ENCODE data around the gene ADAM8. TPM values are rescaled to one million over a fixed set of nuclear protein-coding genes. Genes with fewer than 3 reads are reported as not detected.

Gene ADAM8
- total RNA-seq, 1 experiment from 2014 or later = 16.8 TPM

- no peaks in the 10 kb centered on the region for H3K36me3 Mint-ChIP-seq (ENCODE audit: insufficient read depth, unreplicated experiment)
- TF ChIP-seq CTCF (IDR thresholded peaks at IDR 0.05; ENCODE audit: insufficient read depth in 1 of 2, low read depth in 1 of 2, low read length in 1 of 2, severe bottlenecking in 1 of 2, unreplicated experiment in 1 of 2) = no peak
- no TSS peak for BruUV-seq (replicated peaks)
- no peak overlapping the region for H3K4me3 ChIP-seq (ENCODE audit: low read depth, low read length)
- H3K27me3 Mint-ChIP-seq (ENCODE audit: insufficient read depth, unreplicated experiment) = no peaks in the 10 kb centered on the region
- no peaks in the 10 kb centered on the region for H3K4me1 ChIP-seq
- no peaks in the 10 kb centered on the region for H3K9me3 Mint-ChIP-seq (ENCODE audit: unreplicated experiment)
- no peak for DNase-seq
- intact Hi-C loops (cut with micrococcal nuclease; ENCODE audit: unreplicated experiment) = no loop called here
- no peak overlapping the region for H3K27ac Mint-ChIP-seq (ENCODE audit: unreplicated experiment)
- no peaks in the 10 kb centered on the region for H3K9me3 ChIP-seq
- H3K36me3 ChIP-seq (ENCODE audit: control insufficient read depth, insufficient read depth, low read length) = no peaks in the 10 kb centered on the region
- no peaks in the 10 kb centered on the region for H3K4me1 Mint-ChIP-seq (ENCODE audit: low read depth, unreplicated experiment)
- ChIA-PET POLR2A (no interaction called here), CTCF (interaction anchor here (0.5 kb wide), 1 partner anchor 9 kb away, joined by 3 read pairs; no protein-coding TSS in a partner anchor)
- H3K4me3 Mint-ChIP-seq (ENCODE audit: unreplicated experiment) = no peak overlapping the region
- H3K27me3 ChIP-seq (replicated peaks; ENCODE audit: control insufficient read depth, insufficient read depth, low read length) = no peaks in the 10 kb centered on the region
These were observed 8.1 kb downstream of the ADAM8 start for GRCh38 chr10:133268532-133268931.

- no peaks in the 10 kb centered on the region for H3K36me3 ChIP-seq (ENCODE audit: control insufficient read depth, insufficient read depth, low read length)
- Mint-ChIP-seq H3K27me3 (ENCODE audit: insufficient read depth, unreplicated experiment) (no peaks in the 10 kb centered on the region), H3K27ac (ENCODE audit: unreplicated experiment) (no peak overlapping the region), H3K9me3 (ENCODE audit: unreplicated experiment) (no peaks in the 10 kb centered on the region), H3K36me3 (ENCODE audit: insufficient read depth, unreplicated experiment) (peaks cover under 1% of the 10 kb centered on the region), H3K4me1 (ENCODE audit: low read depth, unreplicated experiment) (no peaks in the 10 kb centered on the region), H3K4me3 (ENCODE audit: unreplicated experiment) (no peak overlapping the region)
- ChIA-PET POLR2A (no interaction called here), CTCF (no interaction called here)
- DNase-seq = no peak
- peaks cover 4% of the 10 kb centered on the region for H3K4me1 ChIP-seq
- H3K27me3 ChIP-seq (replicated peaks; ENCODE audit: control insufficient read depth, insufficient read depth, low read length) = no peaks in the 10 kb centered on the region
- H3K4me3 ChIP-seq (ENCODE audit: low read depth, low read length) = no peak overlapping the region
- no peak for TF ChIP-seq CTCF (IDR thresholded peaks at IDR 0.05; ENCODE audit: insufficient read depth in 1 of 2, low read depth in 1 of 2, low read length in 1 of 2, severe bottlenecking in 1 of 2, unreplicated experiment in 1 of 2)
- intact Hi-C loops (cut with micrococcal nuclease; ENCODE audit: unreplicated experiment) = no loop called here
- no peaks in the 10 kb centered on the region for H3K9me3 ChIP-seq
- BruUV-seq (replicated peaks) = no TSS peak
These were observed 8.8 kb downstream of the ADAM8 start for GRCh38 chr10:133267829-133268228.

GRCh38 chr10:133267293-133267692 is 9.4 kb downstream of the ADAM8 start:
- Mint-ChIP-seq H3K4me3 (ENCODE audit: unreplicated experiment) (no peak overlapping the region), H3K36me3 (ENCODE audit: insufficient read depth, unreplicated experiment) (peaks cover 6% of the 10 kb centered on the region), H3K27me3 (ENCODE audit: insufficient read depth, unreplicated experiment) (no peaks in the 10 kb centered on the region), H3K9me3 (ENCODE audit: unreplicated experiment) (no peaks in the 10 kb centered on the region), H3K27ac (ENCODE audit: unreplicated experiment) (no peak overlapping the region), H3K4me1 (ENCODE audit: low read depth, unreplicated experiment) (no peaks in the 10 kb centered on the region)
- CTCF ChIA-PET = no interaction called here
- BruUV-seq (replicated peaks) = no TSS peak
- no peak for DNase-seq
- Histone ChIP-seq H3K9me3 (no peaks in the 10 kb centered on the region), H3K27me3 (replicated peaks; ENCODE audit: control insufficient read depth, insufficient read depth, low read length) (no peaks in the 10 kb centered on the region), H3K36me3 (ENCODE audit: control insufficient read depth, insufficient read depth, low read length) (no peaks in the 10 kb centered on the region), H3K4me3 (ENCODE audit: low read depth, low read length) (no peak overlapping the region), H3K4me1 (peaks cover 9% of the 10 kb centered on the region)
- POLR2A ChIA-PET = no interaction called here
- TF ChIP-seq CTCF (IDR thresholded peaks at IDR 0.05; ENCODE audit: insufficient read depth in 1 of 2, low read depth in 1 of 2, low read length in 1 of 2, severe bottlenecking in 1 of 2, unreplicated experiment in 1 of 2) = no peak
- intact Hi-C loops (cut with micrococcal nuclease; ENCODE audit: unreplicated experiment) = no loop called here
